Kidney epithelial cell (primary cell): ENCODE data around the gene SLC37A3. TPM values are rescaled to one million over a fixed set of nuclear protein-coding genes. Genes with fewer than 3 reads are reported as not detected.

Experiments
- DNase-seq: peaks from one replicate; pipeline ENCODE4 v3.0.0-alpha.2; 2010; ENCODE audit warnings: low read depth
- H3K27me3 ChIP-seq: 2 replicates; pipeline ENCODE4 v1.6.0; 2011; ENCODE audit warnings: low read length; ENCODE audit not compliant: control insufficient read depth, insufficient read depth
- H3K36me3 ChIP-seq: 2 replicates; pipeline ENCODE4 v1.5.1; 2011; ENCODE audit warnings: low read length; ENCODE audit not compliant: control insufficient read depth, insufficient read depth
- H3K4me3 ChIP-seq: 2 replicates; pipeline ENCODE4 v1.5.1; 2011; ENCODE audit warnings: low read depth, mild to moderate bottlenecking, control low read depth, low read length
- CTCF ChIP-seq: IDR thresholded peaks from 2 replicates; pipeline ENCODE4 v1.5.1; 2011; ENCODE audit warnings: mild to moderate bottlenecking, moderate library complexity, low read length, control low read depth, inconsistent platforms; ENCODE audit not compliant: insufficient read depth, poor library complexity, severe bottlenecking
- total RNA-seq: library from RNA; depleted of rRNA; stranded (reverse); fragments of >200 nt; gene quantifications from 2 replicates; pipeline ENCODE4 v1.2.3, GENCODE V29; 2015

SLC37A3 gene
- total RNA-seq, 1 donor from 2014 or later = 34.7 TPM

- no peak overlapping the region for H3K4me3 ChIP-seq
- H3K27me3 ChIP-seq = no peaks in the 10 kb centered on the region
- H3K36me3 ChIP-seq = no peaks in the 10 kb centered on the region
- no peak for DNase-seq
- TF ChIP-seq CTCF = no peak
Measured at GRCh38 chr7:140384894-140385545, 13.3 kb downstream of the SLC37A3 start.

- DNase-seq = no peak
- TF ChIP-seq CTCF = no peak
- Histone ChIP-seq H3K36me3 (no peaks in the 10 kb centered on the region), H3K27me3 (no peaks in the 10 kb centered on the region), H3K4me3 (no peak overlapping the region)
Measured at GRCh38 chr7:140383954-140384713, 14.2 kb downstream of the SLC37A3 start.

GRCh38 chr7:140375892-140376730 is 22.2 kb downstream of the SLC37A3 start:
- no peaks in the 10 kb centered on the region for H3K27me3 ChIP-seq
- DNase-seq = no peak
- no peaks in the 10 kb centered on the region for H3K36me3 ChIP-seq
- TF ChIP-seq CTCF = no peak
- no peak overlapping the region for H3K4me3 ChIP-seq

- TF ChIP-seq CTCF = no peak
Measured at GRCh38 chr7:140375323-140375722, 23.0 kb downstream of the SLC37A3 start.

GRCh38 chr7:140369294-140369693 is 29.0 kb downstream of the SLC37A3 start:
- no peaks in the 10 kb centered on the region for H3K27me3 ChIP-seq
- H3K4me3 ChIP-seq = no peak overlapping the region
- no peak for TF ChIP-seq CTCF
- DNase-seq = no peak
- H3K36me3 ChIP-seq = no peaks in the 10 kb centered on the region

More at GRCh38 chr7:140375323-140375722, 23.0 kb downstream of the SLC37A3 start:
- H3K36me3 ChIP-seq = no peaks in the 10 kb centered on the region
- no peak for DNase-seq
- H3K4me3 ChIP-seq = no peak overlapping the region
- H3K27me3 ChIP-seq = no peaks in the 10 kb centered on the region
